Gastrocnemius medialis (tissue), 4 donors: ENCODE measurements around the gene RBBP8NL.

Source experiments
- CTCF ChIP-seq, 5 experiments: fragments of 450-650 bp in 3 of 5; fragments of 200-600 bp in 2 of 5; sonication (generic) in 2 of 5; IDR thresholded peaks in 4 of 5; conservative IDR thresholded peaks in 1 of 5; 1 replicate in 4 of 5; 2 replicates in 1 of 5; pipeline ENCODE4 v1.5.1; 2016 to 2019; ENCODE audit warnings: antibody characterized with exemption in 5 of 5, mild to moderate bottlenecking in 3 of 5, moderate library complexity in 3 of 5
- POLR2A ChIP-seq, 2 donors: fragments of 450-650 bp; IDR thresholded peaks; one replicate each; pipeline ENCODE4 v1.6.1; 2017; ENCODE audit warnings: antibody characterized with exemption in 2 of 2, mild to moderate bottlenecking in 2 of 2, moderate library complexity in 2 of 2

DNA sequence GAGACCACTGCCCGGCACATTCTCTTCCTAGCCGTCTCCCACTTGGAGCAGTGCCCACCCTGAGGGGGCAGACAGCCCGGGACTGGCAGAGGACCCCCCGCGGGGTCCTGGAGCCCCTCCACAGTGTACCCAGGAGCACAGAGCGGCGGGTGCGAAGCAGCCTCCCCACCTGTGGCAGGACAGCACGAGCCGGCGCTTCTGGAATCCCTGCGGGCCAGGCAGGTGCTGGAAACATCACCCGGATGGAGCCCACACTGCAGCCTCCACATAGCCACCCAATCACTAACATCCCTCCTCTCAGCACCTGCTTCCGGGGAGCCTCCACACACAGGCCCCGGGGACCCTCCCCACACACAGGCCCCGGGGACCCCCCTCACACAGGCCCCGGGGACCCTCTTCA, 29.8 kb upstream of the RBBP8NL start:
- TF ChIP-seq POLR2A (IDR thresholded peaks at IDR 0.05), result no peak
- TF ChIP-seq CTCF (IDR thresholded peaks at IDR 0.05 in 4 of 5, conservative IDR thresholded peaks at IDR 0.05 in 1 of 5), result no peak
